Activated T-cell treated with anti-CD3 and anti-CD28 coated beads, Interleukin-2, amount 50 U/mL, for 72 hours (primary cell): ENCODE results near the gene PSMD2. TPM values are rescaled to one million over a fixed set of nuclear protein-coding genes. Genes with fewer than 3 reads are reported as not detected.
A peak's percentile ranks its signal among the peaks of the same experiment; 100 is the strongest.
"Not testable (repeated sequence)": the region's sequence is repeated elsewhere in the genome, so short reads cannot be mapped to it uniquely, and the experiment has no call there.

Experiments
- ATAC-seq, 2 donors: fragments of 150-1000 bp; cut with Tn5 transposase; replicated peaks in 1 of 2; 2 replicates each; pipeline ENCODE4 v1.10.0; 2021; ENCODE audit warnings: moderate library complexity in 2 of 2, mild to moderate bottlenecking in 1 of 2
- DNase-seq, 2 donors: peaks; one replicate each; pipeline ENCODE4 v3.0.0; 2021 to 2022; ENCODE audit warnings: mixed read lengths in 1 of 2
- H3K27ac Mint-ChIP-seq: one replicate; pipeline ENCODE4 v1.8.0; 2022; ENCODE audit warnings: mild to moderate bottlenecking, moderate library complexity, mixed read lengths
- H3K27me3 Mint-ChIP-seq: one replicate; pipeline ENCODE4 v1.8.0; 2022; ENCODE audit warnings: low read depth, mixed read lengths
- H3K36me3 Mint-ChIP-seq, 2 donors: one replicate each; pipeline ENCODE4 v1.8.0; 2022; ENCODE audit warnings: mixed read lengths in 2 of 2, mild to moderate bottlenecking in 1 of 2; ENCODE audit not compliant: insufficient read depth in 2 of 2
- H3K4me1 Mint-ChIP-seq: one replicate; pipeline ENCODE4 v1.8.0; 2022; ENCODE audit warnings: low read depth, mixed read lengths
- H3K4me3 Mint-ChIP-seq, 2 donors: one replicate each; pipeline ENCODE4 v1.8.0; 2022; ENCODE audit warnings: mild to moderate bottlenecking in 2 of 2, mixed read lengths in 2 of 2, moderate library complexity in 2 of 2
- H3K9me3 Mint-ChIP-seq, 2 donors: one replicate each; pipeline ENCODE4 v1.8.0; 2022; ENCODE audit warnings: mixed read lengths in 2 of 2
- total RNA-seq, 2 donors: library from RNA; stranded (reverse); gene quantifications; one replicate each; pipeline ENCODE4 v1.2.3, GENCODE V29; 2022

Gene PSMD2
- total RNA-seq, 2 donors from 2014 or later = 169 to 184 TPM

DNA sequence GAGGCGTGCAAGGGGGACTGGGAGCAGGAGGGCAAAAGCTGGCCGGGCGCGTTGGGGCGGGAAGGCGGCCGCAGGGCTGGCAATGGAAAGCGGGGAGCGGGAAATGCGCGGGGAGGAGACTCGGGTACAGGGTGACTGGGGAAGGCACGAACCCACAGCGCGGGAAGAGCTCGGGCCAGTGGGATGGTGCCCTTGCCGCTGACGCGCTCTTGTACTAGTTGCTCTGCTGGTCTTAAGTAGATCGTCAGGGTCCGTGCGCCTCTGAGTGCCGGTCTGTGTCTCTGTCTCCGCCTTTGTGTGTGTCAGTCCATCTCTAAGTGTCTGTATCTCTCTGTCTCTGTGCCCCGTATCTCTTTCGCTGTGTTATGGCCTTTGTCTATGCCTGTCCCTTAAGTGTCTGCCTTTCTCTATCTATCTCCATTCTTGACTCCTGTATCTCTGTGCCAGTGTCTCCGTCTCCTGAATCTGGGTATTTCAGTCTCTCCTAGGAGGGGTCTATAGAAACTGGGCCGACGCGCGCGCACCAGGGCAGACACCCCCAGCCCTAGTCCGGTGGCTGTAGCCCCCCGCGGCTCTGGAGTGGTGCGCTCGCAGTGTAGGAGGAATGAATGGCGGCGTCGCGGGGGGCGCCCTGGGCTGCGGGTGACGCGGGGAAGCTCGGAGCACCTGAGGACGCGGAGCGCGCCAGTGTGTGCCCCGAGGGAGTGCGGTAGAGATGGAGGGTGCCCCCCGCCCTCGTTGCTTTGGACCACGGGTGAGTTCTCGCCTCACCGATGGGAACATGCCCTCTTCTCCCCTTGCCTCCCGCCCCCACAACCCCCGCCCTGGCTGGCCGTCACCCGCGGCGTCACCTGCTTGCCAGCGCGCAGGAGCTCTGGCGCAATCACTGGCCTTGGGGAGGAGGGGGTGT is 36.9 kb upstream of the PSMD2 start:
- Mint-ChIP-seq H3K27me3 (peaks cover 40% of the 10 kb centered on the region), H3K36me3 (peaks cover 2 to 8% of the 10 kb centered on the region in 2 donors), H3K27ac (no peak overlapping the region), H3K4me3 (peak overlapping the region; percentile 80 to 82), H3K4me1 (peaks cover 21% of the 10 kb centered on the region), H3K9me3 (no peaks in the 10 kb centered on the region)
- DNase-seq = peak; percentile 25 to 27
- ATAC-seq = peak; percentile 34 to 36

- no peak for ATAC-seq
- Mint-ChIP-seq H3K4me3 (peak overlapping the region; percentile 77 to 80), H3K4me1 (peaks cover 21% of the 10 kb centered on the region), H3K27ac (no peak overlapping the region), H3K9me3 (peaks cover 0 to 2% of the 10 kb centered on the region in 2 donors), H3K36me3 (peaks cover 4 to 10% of the 10 kb centered on the region in 2 donors), H3K27me3 (peaks cover 46% of the 10 kb centered on the region)
- no peak for DNase-seq
Observed at GRCh38 chr3:184262764-184263179, 36.3 kb upstream of the PSMD2 start.

- not testable (repeated sequence) for H3K4me1 Mint-ChIP-seq, DNase-seq, ATAC-seq, H3K27ac Mint-ChIP-seq, H3K4me3 Mint-ChIP-seq, H3K9me3 Mint-ChIP-seq, H3K36me3 Mint-ChIP-seq
- peaks cover 31% of the 10 kb centered on the region for H3K27me3 Mint-ChIP-seq
Observed at GRCh38 chr3:184267249-184267648, 31.8 kb upstream of the PSMD2 start.

- Mint-ChIP-seq H3K27me3 (peaks cover 36% of the 10 kb centered on the region), H3K36me3 (peaks cover 0 to 5% of the 10 kb centered on the region in 2 donors), H3K9me3 (peaks cover 0 to under 1% of the 10 kb centered on the region in 2 donors), H3K27ac (no peak overlapping the region), H3K4me1 (peaks cover 4% of the 10 kb centered on the region), H3K4me3 (no peak overlapping the region)
- DNase-seq (no peak), ATAC-seq (no peak)
Observed at GRCh38 chr3:184272269-184272668, 26.8 kb upstream of the PSMD2 start.

DNA sequence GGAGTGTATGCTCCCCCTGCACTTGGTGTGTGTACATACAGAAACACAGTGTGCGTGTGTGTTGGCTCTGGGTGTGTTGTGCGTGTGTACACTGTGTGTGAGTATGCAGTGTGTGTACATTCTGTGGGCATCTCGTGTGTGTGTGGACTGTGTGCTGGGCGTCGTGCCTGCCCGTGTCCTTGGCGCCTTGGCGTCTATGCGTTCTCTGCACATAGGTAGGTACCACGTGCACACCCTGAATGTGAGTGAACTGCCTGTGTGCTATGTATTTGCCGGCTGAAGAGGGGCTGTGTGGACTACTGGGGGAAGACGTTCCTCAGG is 23.7 kb upstream of the PSMD2 start:
- H3K36me3 Mint-ChIP-seq = peaks cover 0 to 5% of the 10 kb centered on the region in 2 donors
- H3K9me3 Mint-ChIP-seq = no peaks in the 10 kb centered on the region
- peaks cover 4% of the 10 kb centered on the region for H3K4me1 Mint-ChIP-seq
- no peak overlapping the region for H3K27ac Mint-ChIP-seq
- DNase-seq = no peak
- no peak for ATAC-seq
- peak overlapping the region; percentile 10 to 58 for H3K4me3 Mint-ChIP-seq
- H3K27me3 Mint-ChIP-seq = peaks cover 45% of the 10 kb centered on the region

DNA sequence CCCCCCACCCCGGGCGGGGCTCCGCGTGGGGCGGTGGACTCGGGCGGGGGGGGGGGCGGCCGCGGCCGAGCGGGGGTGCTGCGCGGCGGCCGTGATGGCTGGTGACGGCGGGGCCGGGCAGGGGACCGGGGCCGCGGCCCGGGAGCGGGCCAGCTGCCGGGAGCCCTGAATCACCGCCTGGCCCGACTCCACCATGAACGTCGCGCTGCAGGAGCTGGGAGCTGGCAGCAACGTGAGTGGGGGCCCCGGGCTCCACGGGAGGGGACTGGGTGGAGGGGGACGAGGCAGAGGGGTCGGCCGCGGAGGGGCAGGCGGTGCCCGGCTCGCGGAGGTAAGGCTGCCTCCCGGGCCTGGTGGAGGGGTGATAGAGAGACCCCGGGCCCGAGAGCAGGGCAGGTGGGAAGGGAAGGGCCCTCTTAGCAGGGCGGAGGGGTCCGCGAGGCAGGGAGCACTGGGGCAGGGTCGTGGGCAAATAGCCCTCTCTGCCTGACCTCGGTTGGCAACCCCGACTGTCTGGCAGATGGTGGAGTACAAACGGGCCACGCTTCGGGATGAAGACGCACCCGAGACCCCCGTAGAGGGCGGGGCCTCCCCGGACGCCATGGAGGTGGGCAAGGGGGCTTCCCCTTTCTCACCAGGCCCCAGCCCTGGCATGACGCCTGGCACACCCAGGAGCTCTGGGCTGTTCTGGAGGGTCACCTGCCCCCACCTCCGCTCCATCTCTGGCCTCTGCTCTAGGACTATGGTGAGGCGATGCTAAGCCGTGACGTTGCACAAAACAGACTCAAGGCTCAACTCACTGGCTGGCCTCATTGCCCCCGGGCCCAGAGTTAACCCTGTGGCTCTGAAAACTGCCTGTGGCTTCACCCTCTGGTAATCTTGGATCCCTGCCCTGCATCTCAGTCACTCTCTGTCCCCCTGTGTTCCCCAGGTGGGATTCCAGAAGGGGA is 22.8 kb upstream of the PSMD2 start, which contains the start of gene ECE2:
Gene ECE2 (plus strand): TSS at position 62 of the 950 bp plus-strand sequence. CDS start 132 bp downstream, at position 194.
- peaks cover 0 to 5% of the 10 kb centered on the region in 2 donors for H3K36me3 Mint-ChIP-seq
- no peak within 1 kb of the TSS for H3K27ac Mint-ChIP-seq
- H3K27me3 Mint-ChIP-seq = peaks cover 45% of the 10 kb centered on the region
- ATAC-seq (no peak), DNase-seq (no peak)
- no peaks in the 10 kb centered on the region for H3K9me3 Mint-ChIP-seq
- peak within 1 kb of the TSS; percentile 10 to 58 for H3K4me3 Mint-ChIP-seq
- peaks cover 4% of the 10 kb centered on the region for H3K4me1 Mint-ChIP-seq

- ATAC-seq (no peak), DNase-seq (no peak)
- H3K9me3 Mint-ChIP-seq = no peaks in the 10 kb centered on the region
- no peak overlapping the region for H3K4me3 Mint-ChIP-seq
- H3K27me3 Mint-ChIP-seq = peaks cover 45% of the 10 kb centered on the region
- H3K27ac Mint-ChIP-seq = no peak overlapping the region
- peaks cover 0 to 5% of the 10 kb centered on the region in 2 donors for H3K36me3 Mint-ChIP-seq
- H3K4me1 Mint-ChIP-seq = peaks cover 4% of the 10 kb centered on the region
Observed at GRCh38 chr3:184277366-184277765, 21.7 kb upstream of the PSMD2 start.

- Mint-ChIP-seq H3K27me3 (peaks cover 27% of the 10 kb centered on the region), H3K27ac (no peak overlapping the region), H3K4me3 (no peak overlapping the region), H3K4me1 (no peaks in the 10 kb centered on the region), H3K36me3 (no peaks in the 10 kb centered on the region), H3K9me3 (no peaks in the 10 kb centered on the region)
- DNase-seq = no peak
- no peak for ATAC-seq
Observed at GRCh38 chr3:184282941-184283340, 16.1 kb upstream of the PSMD2 start.

- Mint-ChIP-seq H3K36me3 (no peaks in the 10 kb centered on the region), H3K4me3 (no peak overlapping the region), H3K4me1 (no peaks in the 10 kb centered on the region), H3K27me3 (peaks cover 23% of the 10 kb centered on the region), H3K9me3 (no peaks in the 10 kb centered on the region), H3K27ac (no peak overlapping the region)
- no peak for ATAC-seq
- DNase-seq = no peak
Observed at GRCh38 chr3:184283681-184284080, 15.4 kb upstream of the PSMD2 start.

DNA sequence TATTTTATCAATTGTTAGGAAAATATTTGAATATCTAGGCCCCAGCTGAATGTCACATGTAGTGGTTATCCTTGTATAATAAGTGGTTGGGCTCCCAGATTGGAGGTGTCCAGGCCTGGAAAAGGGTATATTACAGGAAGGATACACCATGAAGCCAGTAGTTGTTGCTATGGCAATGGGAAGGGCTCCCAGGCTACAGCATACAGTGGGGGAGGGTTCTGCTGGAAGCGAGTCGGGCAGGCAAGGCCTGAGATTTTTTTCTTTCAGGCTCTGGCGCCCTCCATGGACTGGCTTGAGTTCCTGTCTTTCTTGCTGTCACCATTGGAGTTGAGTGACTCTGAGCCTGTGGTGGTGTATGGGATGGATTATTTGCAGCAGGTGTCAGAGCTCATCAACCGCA is 14.3 kb upstream of the PSMD2 start:
- ATAC-seq (peak; percentile 34 to 64), DNase-seq (peak; percentile 31 to 49)
- Mint-ChIP-seq H3K9me3 (no peaks in the 10 kb centered on the region), H3K27me3 (peaks cover 20% of the 10 kb centered on the region), H3K4me1 (no peaks in the 10 kb centered on the region), H3K27ac (no peak overlapping the region), H3K36me3 (no peaks in the 10 kb centered on the region), H3K4me3 (no peak overlapping the region)

- Mint-ChIP-seq H3K4me3 (no peak overlapping the region), H3K4me1 (no peaks in the 10 kb centered on the region), H3K36me3 (no peaks in the 10 kb centered on the region), H3K27me3 (peaks cover 20% of the 10 kb centered on the region), H3K9me3 (no peaks in the 10 kb centered on the region), H3K27ac (no peak overlapping the region)
- DNase-seq = peak; percentile 72 to 75
- peak; percentile 78 for ATAC-seq
Observed at GRCh38 chr3:184289426-184289938, 9.6 kb upstream of the PSMD2 start.

DNA sequence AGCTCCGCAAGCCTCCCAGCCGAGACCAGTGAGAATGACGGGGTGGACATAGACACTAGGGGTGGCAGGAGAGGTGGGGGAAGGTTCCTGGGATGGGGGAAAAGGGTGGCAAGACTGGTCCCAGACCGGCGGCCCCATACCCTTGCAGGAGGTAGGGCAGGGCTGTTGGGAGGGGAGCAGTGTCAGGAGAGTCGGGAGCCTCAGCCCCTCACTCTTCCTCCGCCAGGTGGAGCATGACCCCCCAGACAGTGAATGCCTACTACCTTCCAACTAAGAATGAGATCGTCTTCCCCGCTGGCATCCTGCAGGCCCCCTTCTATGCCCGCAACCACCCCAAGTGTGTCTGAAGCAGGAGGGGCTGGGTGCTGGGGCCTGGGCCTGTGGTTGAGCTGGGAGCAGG is 8.7 kb upstream of the PSMD2 start:
- no peaks in the 10 kb centered on the region for H3K9me3 Mint-ChIP-seq
- H3K4me3 Mint-ChIP-seq = no peak overlapping the region
- H3K36me3 Mint-ChIP-seq = no peaks in the 10 kb centered on the region
- H3K4me1 Mint-ChIP-seq = no peaks in the 10 kb centered on the region
- H3K27ac Mint-ChIP-seq = no peak overlapping the region
- ATAC-seq = no peak
- peaks cover 18% of the 10 kb centered on the region for H3K27me3 Mint-ChIP-seq
- no peak for DNase-seq
